Activated gamma-delta T cell treated with anti-CD3 and anti-CD28 coated beads, Interleukin-2, amount 50 U/mL, for 16 hours (primary cell): ENCODE results near the gene FRG1.
A peak's percentile ranks its signal among the peaks of the same experiment; 100 is the strongest.
"Not testable (repeated sequence)": the region's sequence is repeated elsewhere in the genome, so short reads cannot be mapped to it uniquely, and the experiment has no call there.

Source experiments
- DNase-seq: peaks from one replicate; pipeline ENCODE4 v3.0.0-alpha.2; 2020; ENCODE audit warnings: low read depth

Gene FRG1

DNA sequence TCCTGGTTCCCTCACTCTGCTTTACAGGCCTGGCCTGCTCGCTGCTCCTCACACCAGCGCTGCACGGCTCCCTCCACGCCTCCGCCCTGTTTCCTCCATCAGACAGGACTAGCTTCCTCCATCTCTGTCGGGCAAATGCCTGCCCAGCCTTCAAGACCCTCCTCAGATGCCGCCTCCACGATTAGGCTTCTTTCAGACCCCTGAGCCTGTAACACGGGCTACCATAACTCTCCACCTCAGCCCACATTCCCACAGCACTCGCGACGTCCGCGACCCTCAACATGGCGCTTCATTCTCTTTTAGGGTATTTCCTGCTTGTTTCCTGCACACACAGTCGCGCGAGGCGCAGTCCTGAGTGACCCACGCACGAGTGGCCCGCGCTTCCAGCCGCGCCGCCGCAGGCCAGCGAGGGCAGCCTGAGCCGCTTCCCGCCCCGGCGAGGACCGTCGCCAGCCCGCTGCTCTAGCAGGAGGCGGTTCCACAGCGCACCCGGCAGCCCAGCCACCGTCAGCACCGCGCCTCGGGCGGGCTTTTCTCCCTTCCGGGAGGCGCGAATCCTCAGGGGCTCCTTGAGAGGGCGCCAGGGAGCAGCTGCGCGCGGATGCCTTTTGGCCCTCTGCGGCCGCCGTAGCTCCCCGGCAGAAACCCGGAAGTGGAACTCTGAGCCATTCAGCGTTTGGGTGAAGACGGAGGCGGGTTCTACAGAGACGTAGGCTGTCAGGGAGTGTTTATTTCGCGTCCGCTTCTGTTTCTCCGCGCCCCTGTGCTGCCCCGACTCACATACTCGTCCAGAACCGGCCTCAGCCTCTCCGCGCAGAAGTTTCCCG lies at the start of gene FRG1:
TSS of gene FRG1 (plus strand) at position 695 of the 827 bp plus-strand sequence. CDS start 138 bp downstream, outside the sequence.
- peak; percentile 95 for DNase-seq

DNA sequence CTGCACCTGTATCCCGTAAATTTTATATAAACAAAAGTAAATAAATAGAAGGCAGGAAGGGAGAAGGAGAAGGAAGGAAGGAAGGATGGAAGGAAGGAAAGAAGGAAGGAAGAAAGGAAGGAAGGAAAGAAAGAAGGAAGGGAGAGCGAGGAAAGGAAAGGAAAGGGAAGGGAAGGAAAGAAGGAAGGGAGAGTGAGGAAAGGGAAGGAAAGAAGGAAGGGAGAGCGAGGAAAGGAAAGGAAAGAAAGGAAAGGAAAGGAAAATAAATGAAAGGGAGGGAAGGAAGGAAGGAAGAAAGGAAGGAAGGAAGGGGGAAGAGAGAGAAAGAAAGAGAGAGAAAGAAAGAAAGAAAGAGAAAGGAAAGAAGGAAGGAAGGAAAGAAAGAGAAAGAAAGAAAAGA lies 43.0 kb upstream of the FRG1 start:
- no peak for DNase-seq

DNA sequence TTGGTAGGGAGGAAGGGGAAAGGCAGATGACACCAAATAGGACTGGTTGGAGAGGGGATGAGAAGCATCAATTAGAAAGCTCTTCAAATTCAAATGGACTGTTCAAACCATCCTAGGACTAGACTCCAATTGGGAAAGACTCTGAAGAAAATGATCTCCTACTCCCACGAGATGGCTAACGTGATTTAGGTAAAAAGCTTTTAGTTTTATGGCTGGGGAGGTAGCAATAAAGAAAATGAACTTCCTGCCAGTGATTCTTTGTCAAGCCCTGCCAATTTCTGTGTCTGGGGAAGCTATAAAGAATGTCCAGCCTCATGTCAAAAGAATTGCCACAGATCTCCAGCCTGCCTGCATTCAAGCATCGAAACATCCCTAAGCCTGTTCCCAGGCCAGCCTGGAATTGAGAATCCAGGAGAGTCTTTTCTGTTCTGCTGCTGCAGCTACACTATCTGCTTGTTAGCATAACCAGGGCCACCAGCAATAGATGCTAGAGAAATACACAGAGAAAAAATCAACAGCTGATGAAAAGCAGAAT lies 41.1 kb upstream of the FRG1 start:
- DNase-seq = not testable (repeated sequence)

DNA sequence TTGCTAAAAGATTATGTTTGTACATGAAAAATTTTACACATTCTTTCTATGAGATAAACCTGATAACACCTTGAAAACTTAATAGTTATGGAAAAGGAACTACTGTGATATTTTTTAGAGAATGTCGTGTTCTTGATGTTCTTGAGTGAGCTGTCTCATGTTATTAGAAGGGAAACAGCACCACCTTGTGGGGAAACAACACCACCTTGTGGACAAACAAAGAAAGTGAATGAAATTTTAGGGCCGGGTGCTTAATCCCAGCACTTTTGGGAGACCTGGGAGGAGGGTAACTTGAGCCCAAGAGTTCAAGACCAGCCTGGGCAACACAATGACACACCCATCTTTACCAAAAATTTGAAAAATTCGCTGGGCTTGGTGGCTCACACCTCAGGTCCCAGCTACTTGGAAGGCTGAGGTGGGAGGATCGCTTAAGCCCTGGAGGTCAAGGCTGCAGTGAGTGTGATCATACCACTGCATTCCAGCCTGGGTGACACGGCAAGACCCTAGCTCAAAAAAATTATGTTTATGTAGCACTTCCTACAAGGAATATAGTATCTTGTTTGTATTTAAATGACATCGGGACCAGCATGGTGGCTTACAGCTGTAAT lies 36.1 kb upstream of the FRG1 start:
- peak; percentile 9 for DNase-seq

DNA sequence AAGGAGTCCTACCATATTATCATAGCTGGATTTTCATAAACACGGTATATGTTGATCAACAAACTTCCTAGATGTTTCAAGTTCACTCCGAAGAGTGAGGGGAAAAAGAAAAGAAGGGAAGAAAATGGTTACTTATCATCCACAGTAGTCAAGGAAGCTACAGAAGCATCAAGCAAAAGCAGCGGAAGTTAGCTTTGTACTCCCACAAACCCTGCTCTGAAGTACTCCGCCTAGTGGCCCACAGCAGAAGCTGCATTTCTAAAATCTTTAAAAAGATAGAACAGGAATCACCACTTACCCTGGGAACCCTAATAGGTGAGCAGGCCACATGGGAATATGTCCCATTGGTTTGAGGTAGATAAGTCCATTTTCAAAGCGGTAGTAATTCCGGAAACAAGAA lies 28.5 kb upstream of the FRG1 start:
- no peak for DNase-seq

DNA sequence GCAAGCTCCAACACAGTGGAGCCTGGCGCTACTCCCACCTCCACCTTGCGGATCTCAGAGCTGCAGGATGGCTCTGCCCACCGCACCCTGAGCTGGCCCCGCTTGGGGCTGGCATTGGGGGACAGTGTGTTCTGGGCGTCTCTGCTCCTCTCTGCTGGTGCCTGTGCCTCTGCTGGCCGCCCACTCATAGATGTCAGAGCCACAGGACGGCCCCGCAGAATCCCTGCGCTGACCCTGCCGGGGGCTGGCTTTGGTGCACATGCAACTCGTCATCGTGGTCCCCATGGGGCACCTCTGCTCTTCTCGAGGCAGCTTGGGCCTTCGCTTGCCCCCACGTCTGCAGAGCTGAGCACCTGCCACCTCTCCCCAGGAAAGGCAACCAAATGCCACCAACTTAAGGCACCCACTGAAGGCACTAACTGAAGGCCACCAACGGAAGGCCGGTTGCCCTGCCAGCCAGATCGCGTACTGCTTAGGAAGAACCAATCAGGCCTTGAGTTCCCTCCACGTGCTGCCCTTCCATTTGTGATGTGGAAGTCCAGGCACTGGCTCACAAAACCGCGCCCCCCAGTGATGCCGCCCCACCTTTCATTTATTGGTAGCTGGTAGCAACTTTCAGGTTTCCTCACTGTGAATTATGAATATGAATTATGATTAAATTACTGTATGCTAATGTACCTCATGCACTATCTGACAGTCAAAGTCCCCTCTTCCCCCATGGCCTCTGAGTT lies 23.3 kb upstream of the FRG1 start:
- DNase-seq = no peak

DNA sequence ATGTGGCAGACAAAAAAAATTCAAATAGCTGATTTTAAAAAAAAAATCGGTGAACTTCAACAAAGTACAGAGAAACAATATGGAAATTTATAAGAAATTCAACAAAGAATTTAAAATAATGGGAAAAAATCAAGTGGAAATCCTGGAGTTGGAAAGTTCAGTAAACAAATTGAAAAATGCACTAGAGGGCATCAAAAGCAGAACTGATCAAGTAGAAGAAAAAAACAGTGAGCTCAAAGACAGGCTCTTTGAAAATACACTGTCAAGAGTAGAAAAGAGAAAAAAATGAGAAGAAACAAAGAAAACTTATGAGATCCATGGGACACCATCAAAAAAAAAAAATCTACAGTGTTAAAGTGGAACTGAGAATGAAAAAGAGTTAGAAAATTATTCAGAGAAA lies 19.6 kb upstream of the FRG1 start:
- no peak for DNase-seq

DNA sequence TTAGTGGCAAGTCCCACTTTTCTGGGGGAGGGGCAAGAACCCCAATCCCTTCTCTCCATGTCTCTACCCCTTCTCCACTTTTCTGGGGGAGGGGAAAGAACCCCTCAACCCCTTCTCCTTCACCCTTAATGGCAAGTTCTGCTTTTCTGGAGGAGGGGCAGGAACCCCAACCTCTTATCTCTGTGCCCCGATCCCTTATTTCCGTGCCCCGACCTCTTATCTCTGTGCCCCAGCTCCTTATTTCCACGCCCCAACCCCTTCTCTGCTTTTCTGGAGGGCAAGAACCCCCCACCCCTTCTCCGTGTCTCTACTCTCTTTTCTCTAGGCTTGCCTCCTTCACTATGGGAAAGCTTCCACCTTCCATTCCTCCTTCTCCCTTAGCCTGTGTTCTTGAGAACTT lies 13.9 kb upstream of the FRG1 start:
- not testable (repeated sequence) for DNase-seq

DNA sequence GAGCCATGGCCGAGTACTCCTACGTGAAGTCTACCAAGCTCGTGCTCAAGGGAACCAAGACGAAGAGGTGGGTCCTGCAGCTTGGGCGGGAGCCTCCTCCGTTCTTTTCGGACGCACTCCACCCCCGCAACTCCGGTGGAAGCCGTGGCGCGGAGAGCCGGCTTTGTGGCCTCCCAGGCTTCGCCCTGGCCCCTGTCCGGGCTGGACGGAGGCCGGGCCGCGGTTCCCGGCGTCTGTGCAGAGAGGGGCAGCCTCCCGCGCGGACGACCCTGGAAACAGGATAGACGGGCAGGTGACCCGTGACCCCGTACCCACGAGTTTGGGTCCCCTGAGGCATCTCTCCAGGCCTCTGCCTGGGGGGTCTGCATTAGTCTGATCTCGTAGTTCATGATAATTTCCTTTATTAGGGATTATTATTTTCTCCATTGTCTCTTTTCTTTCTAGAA lies 356 bp downstream of the FRG1 start:
- no peak for DNase-seq

DNA sequence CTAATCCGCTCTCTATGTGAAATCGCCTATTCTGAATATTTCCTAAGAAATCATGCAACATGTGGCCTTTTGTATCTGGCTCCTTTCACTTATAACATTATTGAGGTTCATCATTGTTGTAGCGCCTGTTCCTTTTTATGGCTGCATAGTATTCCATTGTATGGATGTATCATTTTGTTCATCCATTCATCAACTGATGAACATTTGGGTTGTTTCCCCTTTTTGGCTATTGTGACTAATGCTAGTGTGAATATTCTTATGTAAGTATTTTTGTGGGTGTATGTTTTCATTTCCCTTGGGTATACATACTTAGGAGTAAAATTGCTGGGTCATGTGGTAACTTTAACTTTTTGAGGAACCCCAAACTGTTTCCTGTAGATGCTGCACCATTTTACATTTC lies 1.7 kb downstream of the FRG1 start:
- DNase-seq = not testable (repeated sequence)

DNA sequence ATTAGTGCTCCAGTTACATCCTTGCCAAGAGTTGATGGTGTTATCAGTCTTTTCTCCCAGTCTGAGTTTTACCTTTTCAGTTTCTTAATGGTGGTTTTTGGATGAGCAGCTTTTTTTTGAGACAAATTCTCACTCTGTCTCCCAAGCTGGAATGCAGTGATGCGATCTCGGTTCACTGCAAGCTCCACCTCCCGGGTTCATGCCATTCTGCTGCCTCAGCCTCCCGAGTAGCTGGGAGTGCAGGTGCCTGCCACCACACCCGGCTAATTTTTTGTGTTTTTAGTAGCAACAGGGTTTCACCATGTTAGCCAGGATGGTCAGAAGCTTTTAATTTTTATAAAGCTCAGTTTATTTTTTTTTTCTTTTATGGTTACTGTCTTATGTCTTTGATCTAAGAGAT lies 3.4 kb downstream of the FRG1 start:
- not testable (repeated sequence) for DNase-seq

DNA sequence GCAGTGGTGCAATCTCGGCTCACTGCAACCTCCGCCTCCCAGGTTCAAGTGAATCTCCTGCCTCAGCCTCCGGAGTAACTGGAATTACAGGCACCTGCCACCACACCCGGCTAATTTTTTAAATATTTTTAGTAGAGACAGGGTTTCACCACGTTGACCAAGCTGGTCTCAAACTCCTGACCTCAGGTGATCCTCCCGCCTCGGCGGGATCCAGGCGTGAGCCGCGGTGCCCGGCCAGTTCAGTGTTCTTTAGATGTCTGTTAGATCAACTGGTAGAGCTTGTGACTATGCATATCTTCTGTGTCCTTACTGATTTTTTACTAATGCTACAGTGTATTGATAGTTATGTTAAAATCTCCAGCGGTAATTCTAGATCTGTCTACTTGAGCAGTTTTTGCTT lies 6.2 kb downstream of the FRG1 start:
- DNase-seq = not testable (repeated sequence)

DNA sequence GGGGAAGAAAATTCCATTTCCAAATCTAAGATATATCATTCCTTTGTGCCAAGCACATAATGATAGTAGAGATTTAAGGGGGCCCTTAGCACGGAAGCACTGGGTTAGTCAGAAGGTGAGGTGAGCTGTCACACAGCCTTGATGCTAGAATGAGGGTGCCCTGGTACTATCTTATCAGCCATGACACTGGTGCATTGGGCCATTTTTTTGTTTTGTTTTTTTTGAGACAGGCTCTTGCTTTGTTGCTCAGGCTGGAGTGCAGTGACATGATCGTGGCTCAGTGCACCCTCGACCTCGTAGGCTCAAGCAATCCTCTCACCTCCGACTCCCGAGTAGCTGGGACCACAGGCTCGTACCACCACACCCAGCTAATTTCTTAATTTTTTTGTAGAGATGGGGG lies 7.8 kb downstream of the FRG1 start:
- not testable (repeated sequence) for DNase-seq

DNA sequence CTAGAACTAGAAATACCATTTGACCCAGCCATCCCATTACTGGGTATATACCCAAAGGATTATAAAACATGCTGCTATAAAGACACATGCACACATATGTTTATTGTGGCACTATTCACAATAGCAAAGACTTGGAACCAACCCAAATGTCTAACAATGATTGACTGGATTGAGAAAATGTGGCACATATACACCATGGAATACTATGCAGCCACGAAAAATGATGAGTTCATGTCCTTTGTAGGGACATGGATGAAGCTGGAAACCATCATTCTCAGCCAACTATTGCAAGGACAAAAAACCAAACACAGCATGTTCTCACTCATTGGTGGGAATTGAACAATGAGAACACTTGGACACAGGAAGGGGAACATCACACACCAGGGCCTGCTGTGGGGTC lies 28.6 kb downstream of the FRG1 start:
- not testable (repeated sequence) for DNase-seq

DNA sequence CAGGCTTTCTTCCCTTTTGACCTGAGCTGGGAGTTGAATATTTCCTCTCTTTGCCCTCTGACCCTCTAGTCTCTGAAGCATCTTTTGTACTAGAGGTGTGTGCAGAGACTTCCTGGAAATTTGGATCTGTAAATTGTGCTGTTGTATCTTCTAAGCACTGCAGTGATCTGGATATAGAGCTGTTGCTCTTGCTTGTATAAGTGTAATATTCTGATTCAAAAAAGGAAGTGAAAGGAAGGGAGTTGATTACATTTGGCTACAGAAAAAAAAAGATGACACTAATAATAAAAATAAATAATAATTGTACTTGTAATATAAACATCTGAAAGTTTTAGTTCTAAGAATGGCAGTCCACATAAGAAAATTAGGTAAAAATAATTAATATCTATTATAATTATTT lies 33.0 kb downstream of the FRG1 start:
- DNase-seq = no peak

DNA sequence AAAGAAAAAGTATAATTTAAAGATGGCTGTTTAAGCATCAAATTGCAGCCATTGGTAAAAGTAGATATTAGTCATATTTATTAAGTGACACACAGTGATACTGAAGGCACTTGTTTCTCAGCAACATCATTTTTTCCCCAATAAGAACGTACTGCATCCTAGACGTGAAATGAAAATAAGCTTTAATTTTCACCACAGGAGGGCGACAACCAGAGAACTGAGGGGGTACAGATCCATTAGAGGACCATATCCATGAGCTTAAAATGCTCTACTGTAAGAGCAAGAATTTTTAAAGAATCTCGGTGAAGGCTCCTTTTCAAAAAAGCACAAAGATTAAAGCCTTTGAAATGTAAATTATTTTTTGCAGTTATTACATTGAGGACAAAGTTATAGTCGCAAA lies 33.4 kb downstream of the FRG1 start:
- DNase-seq = no peak

DNA sequence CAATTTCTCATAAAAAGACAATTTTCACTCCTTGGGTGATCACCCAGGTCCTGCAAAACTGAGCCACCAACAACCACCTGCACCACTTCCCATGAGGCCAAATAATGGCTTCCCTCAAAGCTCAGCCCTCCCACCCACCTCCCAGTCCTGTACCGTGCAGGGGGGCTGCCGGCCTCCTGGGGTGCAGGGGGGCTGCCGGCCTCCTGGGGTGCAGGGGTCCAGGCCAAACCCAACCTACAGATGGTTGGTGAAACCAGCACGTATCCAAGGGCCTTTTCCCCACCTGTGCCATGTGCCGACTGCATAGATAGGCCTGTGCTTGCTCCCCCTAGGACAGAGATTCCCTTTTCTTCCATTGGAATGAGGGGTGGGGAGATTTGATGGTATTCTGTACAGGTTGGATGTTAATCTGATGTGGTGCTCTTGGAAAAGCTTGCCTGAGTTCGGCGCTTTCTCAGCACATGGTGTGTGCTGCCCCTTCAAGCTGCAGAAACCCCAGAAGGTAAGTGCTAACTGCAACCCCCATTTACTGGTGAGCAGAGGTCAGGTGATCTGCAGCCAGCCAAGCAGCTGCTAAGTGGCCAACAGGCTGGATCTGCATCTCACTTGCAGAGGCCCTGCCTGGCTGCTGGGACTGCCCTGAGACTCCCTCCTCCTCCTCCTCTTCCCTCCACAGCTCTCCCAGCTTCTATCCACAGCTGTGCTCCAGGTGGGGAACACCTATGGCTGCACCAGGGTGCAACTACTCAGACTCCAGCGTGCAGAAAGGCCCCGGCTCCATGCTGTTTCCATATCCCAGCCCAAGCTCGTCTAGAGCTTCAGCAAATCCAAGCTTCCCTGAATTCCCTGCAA lies 38.8 kb downstream of the FRG1 start:
- DNase-seq = no peak

DNA sequence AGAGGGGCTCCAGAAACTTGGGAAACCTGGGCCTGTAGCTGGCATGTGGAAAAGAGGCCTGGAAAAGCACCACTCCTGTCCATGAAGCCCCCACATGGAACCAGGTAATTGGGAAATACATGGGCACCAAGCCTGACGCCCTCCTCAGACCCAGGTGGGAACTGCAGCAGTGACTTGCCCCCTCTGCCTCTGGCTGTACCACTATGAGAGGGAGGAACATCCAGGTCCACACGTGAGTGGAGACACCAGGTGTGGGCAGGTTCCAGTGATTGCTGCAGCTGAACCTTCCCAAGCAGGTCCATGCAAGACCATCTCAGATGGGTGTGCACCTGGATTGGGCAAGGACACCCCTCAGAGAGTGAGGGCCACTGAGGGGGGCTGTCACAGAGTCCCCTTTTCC lies 39.6 kb downstream of the FRG1 start:
- DNase-seq = not testable (repeated sequence)

DNA sequence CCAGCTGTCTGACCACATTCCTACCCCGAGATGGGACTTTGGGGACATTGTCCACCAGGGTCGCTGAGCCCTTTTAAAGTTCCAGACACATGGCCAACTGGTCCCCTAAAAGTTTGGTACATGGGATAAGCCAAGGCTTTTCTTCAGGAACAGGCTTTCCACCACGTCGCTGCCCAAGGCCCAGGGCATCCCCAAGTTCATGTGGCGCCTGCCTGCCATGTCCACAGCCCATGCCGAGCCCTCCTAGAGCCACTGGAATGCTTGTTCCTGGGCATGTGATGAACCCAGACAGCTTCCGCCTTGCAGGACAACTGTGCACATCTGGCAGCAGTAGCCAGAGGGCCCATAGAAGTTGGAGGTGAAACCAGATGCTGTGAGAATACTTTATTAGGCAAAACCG lies 41.3 kb downstream of the FRG1 start:
- no peak for DNase-seq

DNA sequence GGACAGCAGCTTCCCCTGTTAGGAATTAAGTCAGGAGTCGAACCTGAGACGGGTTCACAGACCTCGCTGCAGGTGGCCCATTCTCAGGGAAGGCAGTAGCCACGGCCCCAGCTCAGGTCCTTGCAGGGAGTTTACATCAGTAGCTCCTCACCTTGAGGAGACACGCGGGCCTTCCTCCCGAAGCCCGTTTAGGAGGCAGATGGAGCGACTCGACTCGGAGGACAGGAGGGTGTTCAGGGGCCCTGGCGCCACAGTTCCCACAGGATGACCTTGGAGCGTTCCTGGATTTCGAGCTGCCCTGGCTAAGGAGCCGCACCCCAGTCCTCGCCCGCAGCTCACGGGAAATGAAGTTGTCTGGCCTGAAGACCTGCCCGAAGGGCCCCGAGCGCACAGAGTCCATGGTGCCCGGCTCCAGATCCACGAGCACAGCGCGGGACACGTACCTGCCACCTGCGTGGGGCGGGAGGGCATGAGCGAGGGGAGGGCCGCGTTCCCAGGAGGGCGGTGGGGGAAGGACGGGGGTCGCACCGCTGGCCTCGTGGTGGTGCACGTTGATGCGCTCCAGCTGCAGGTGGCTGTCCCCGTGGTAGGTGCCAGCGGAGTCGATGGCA lies 43.3 kb downstream of the FRG1 start:
- DNase-seq = not testable (repeated sequence)

DNA sequence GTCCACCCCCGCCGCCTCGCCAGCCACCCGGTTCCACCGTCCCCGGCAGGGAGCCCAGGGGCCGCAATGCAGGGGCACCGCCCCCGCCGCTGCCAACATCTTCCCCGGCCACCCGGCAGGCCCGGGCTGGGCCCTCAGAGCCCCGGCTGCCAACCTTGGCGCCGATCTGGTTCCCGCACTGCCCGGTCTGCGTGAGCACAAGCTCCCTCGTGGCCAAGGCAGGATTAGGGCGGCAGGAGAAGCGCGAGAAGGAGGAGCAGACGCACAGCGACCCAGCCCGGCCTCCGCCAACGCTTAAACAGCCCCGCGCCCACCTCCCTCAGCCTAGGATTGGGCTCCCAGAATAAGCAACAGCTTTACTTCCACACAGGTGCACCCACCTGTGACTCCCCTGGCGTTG lies 44.0 kb downstream of the FRG1 start:
- not testable (repeated sequence) for DNase-seq
